Measurements from ENCODE around the gene TP53INP2. TPM values are rescaled to one million over a fixed set of nuclear protein-coding genes. Genes with fewer than 3 reads are reported as not detected.

TP53INP2 gene
- total and polyA plus RNA-seq, 2 of the 4 experiments (the other 2 are of a cell fraction), result 1.3 to 7.4 TPM

- Histone ChIP-seq H3K14ac (replicated peaks; ENCODE audit: low read depth, low read length) (no peak overlapping the region), H3K9ac (ENCODE audit: low read depth, low read length) (no peak overlapping the region), H2BK5ac (ENCODE audit: low read depth, low read length, poor library complexity, severe bottlenecking) (no peak overlapping the region), H3K4me1 (ENCODE audit: control insufficient read depth, insufficient read depth, low read length) (peaks cover 10% of the 10 kb centered on the region), H3K9me3 (ENCODE audit: control insufficient read depth, insufficient read depth, low read length) (no peaks in the 10 kb centered on the region), H4K8ac (ENCODE audit: low read depth in 2 of 2, low read length in 2 of 2) (no peak overlapping the region), H4K91ac (ENCODE audit: insufficient read depth, low read depth, low read length) (no peak overlapping the region), H3K79me1 (ENCODE audit: low read depth in 1 of 2, low read length in 2 of 2) (peaks cover 10 to 15% of the 10 kb centered on the region in 2 experiments; a peak in 2 of 4 replicates), H2AK9ac (replicated peaks; ENCODE audit: low read depth, low read length, poor library complexity) (no peak overlapping the region), H3K9me1 (ENCODE audit: insufficient read depth, low read length) (peaks cover 16% of the 10 kb centered on the region), H3K18ac (ENCODE audit: low read depth, low read length) (no peak overlapping the region), H2AFZ (replicated peaks; ENCODE audit: low read length, poor library complexity) (no peak overlapping the region), H3K27ac (ENCODE audit: insufficient read depth, low read length) (no peak overlapping the region), H3K36me3 (ENCODE audit: control insufficient read depth, insufficient read depth, low read length) (peaks cover 38% of the 10 kb centered on the region), H2BK120ac (ENCODE audit: low read depth, low read length) (no peak overlapping the region), H3K4me3 (ENCODE audit: insufficient read depth, low read depth, low read length) (no peak overlapping the region), H3K4ac (ENCODE audit: low read depth, low read length) (no peak overlapping the region), H3K23ac (ENCODE audit: low read depth, low read length) (no peak overlapping the region), H4K20me1 (ENCODE audit: insufficient read depth, low read length) (no peaks in the 10 kb centered on the region), H3K56ac (ENCODE audit: extremely low read depth, insufficient read depth, low read length) (no peak overlapping the region), H3K4me2 (ENCODE audit: low read depth, low read length) (no peak overlapping the region), H3K27me3 (ENCODE audit: control insufficient read depth, insufficient read depth, low read length) (no peaks in the 10 kb centered on the region), H2AK5ac (ENCODE audit: low read depth, low read length) (no peak overlapping the region), H4K5ac (ENCODE audit: low read depth, low read length) (no peak overlapping the region), H2BK15ac (ENCODE audit: low read depth, low read length) (no peak overlapping the region), H2BK20ac (ENCODE audit: low read depth, low read length) (no peak overlapping the region)
- DNase-seq, result no peak
- TF ChIP-seq, protein P1, sequence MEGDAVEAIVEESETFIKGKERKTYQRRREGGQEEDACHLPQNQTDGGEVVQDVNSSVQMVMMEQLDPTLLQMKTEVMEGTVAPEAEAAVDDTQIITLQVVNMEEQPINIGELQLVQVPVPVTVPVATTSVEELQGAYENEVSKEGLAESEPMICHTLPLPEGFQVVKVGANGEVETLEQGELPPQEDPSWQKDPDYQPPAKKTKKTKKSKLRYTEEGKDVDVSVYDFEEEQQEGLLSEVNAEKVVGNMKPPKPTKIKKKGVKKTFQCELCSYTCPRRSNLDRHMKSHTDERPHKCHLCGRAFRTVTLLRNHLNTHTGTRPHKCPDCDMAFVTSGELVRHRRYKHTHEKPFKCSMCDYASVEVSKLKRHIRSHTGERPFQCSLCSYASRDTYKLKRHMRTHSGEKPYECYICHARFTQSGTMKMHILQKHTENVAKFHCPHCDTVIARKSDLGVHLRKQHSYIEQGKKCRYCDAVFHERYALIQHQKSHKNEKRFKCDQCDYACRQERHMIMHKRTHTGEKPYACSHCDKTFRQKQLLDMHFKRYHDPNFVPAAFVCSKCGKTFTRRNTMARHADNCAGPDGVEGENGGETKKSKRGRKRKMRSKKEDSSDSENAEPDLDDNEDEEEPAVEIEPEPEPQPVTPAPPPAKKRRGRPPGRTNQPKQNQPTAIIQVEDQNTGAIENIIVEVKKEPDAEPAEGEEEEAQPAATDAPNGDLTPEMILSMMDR (conservative IDR thresholded peaks at IDR 0.05; ENCODE audit: low read depth, low read length), result no peak
- TF ChIP-seq CEBPB (IDR thresholded peaks at IDR 0.05; ENCODE audit: low read depth, low read length), result no peak
- no peak for TF ChIP-seq RCOR1 (IDR thresholded peaks at IDR 0.05; ENCODE audit: insufficient replicate concordance, low read length)
- TF ChIP-seq MAFK (IDR thresholded peaks at IDR 0.05; ENCODE audit: low read depth, low read length), result no peak
- no peak for TF ChIP-seq NFE2L2 (IDR thresholded peaks at IDR 0.05; ENCODE audit: low read depth, low read length)
- TF ChIP-seq FOS (IDR thresholded peaks at IDR 0.05; ENCODE audit: low read depth, low read length), result no peak
- TF ChIP-seq MAZ (IDR thresholded peaks at IDR 0.05; ENCODE audit: borderline replicate concordance, low read depth, low read length), result no peak
- no peak for TF ChIP-seq CHD1 (IDR thresholded peaks at IDR 0.05; ENCODE audit: low read depth, low read length)
- no peak for TF ChIP-seq BHLHE40 (IDR thresholded peaks at IDR 0.05; ENCODE audit: low read depth, low read length)
- no peak for TF ChIP-seq SMC3 (IDR thresholded peaks at IDR 0.05; ENCODE audit: low read depth, low read length)
- no peak for TF ChIP-seq RFX5 (IDR thresholded peaks at IDR 0.05; ENCODE audit: low read depth, low read length)
- TF ChIP-seq POLR2A (IDR thresholded peaks at IDR 0.05; ENCODE audit: low read depth, low read length), result no peak
- TF ChIP-seq USF2 (IDR thresholded peaks at IDR 0.05; ENCODE audit: low read depth, low read length), result no peak
- TF ChIP-seq ELK1 (IDR thresholded peaks at IDR 0.05; ENCODE audit: borderline replicate concordance, low read depth, low read length), result no peak
- TF ChIP-seq MXI1 (IDR thresholded peaks at IDR 0.05; ENCODE audit: borderline replicate concordance, low read depth, low read length), result no peak
- TF ChIP-seq RAD21 (IDR thresholded peaks at IDR 0.05; ENCODE audit: low read length), result no peak
- WGBS, 2 experiments (ENCODE audit: extremely low coverage in 2 of 2, insufficient read length in 1 of 2), result no CpG with 5 or more reads among the region's 3 CpGs
- ATAC-seq (ENCODE audit: low read depth), result no peak
- no TSS peak for BruUV-seq (replicated peaks)
- intact Hi-C loops (cut with micrococcal nuclease) (no loop called here), dilution Hi-C loops (cut with HindIII; ENCODE audit: low sequenced_read_pairs, unreplicated experiment) (no loop called here), in situ Hi-C loops (cut with MboI; ENCODE audit: low sequenced_read_pairs) (no loop called here)
- CTCF ChIA-PET, result interaction anchor here (1.1 kb wide), 1 partner anchor 16 kb away, joined by 3 read pairs; no protein-coding TSS in a partner anchor
- POLR2A ChIA-PET (ENCODE audit: unreplicated experiment), result no interaction called here
Observed at GRCh38 chr20:34746674-34747073, 42.5 kb downstream of the TP53INP2 start.
